T-helper 1 cell treated with Interleukin-12 subunit alpha and Interleukin-12 subunit beta and Interleukin-4 antibody, amounts not matched to agents 30 μg/mL and 1 μg/mL, for 36 hours (primary cell): ENCODE results near the gene FAM83G.

Source experiments
- H3K27ac Mint-ChIP-seq: one replicate; pipeline ENCODE4 v1.8.0; 2021; ENCODE audit warnings: mild to moderate bottlenecking, mixed read lengths
- H3K27me3 Mint-ChIP-seq: one replicate; pipeline ENCODE4 v1.8.0; 2021; ENCODE audit warnings: low read depth, mixed read lengths
- H3K36me3 Mint-ChIP-seq: one replicate; pipeline ENCODE4 v1.8.0; 2021; ENCODE audit warnings: low read depth, mixed read lengths
- H3K4me1 Mint-ChIP-seq: one replicate; pipeline ENCODE4 v1.8.0; 2021; ENCODE audit warnings: low read depth, mixed read lengths
- H3K4me3 Mint-ChIP-seq: one replicate; pipeline ENCODE4 v1.8.0; 2021; ENCODE audit warnings: mild to moderate bottlenecking, moderate library complexity, mixed read lengths
- H3K9me3 Mint-ChIP-seq: one replicate; pipeline ENCODE4 v1.8.0; 2021; ENCODE audit warnings: mixed read lengths

Gene FAM83G

GRCh38 chr17:18991531-18992315 lies 12.8 kb downstream of the FAM83G start:
- Mint-ChIP-seq H3K27me3 (no peaks in the 10 kb centered on the region), H3K27ac (no peak overlapping the region), H3K4me3 (no peak overlapping the region), H3K4me1 (peaks cover 7% of the 10 kb centered on the region), H3K9me3 (peaks cover 12% of the 10 kb centered on the region), H3K36me3 (peaks cover 10% of the 10 kb centered on the region)

GRCh38 chr17:18990331-18990730 lies 14.2 kb downstream of the FAM83G start:
- H3K4me3 Mint-ChIP-seq: no peak overlapping the region
- peaks cover 9% of the 10 kb centered on the region for H3K36me3 Mint-ChIP-seq
- peaks cover 6% of the 10 kb centered on the region for H3K9me3 Mint-ChIP-seq
- no peaks in the 10 kb centered on the region for H3K27me3 Mint-ChIP-seq
- H3K4me1 Mint-ChIP-seq: peaks cover 7% of the 10 kb centered on the region
- H3K27ac Mint-ChIP-seq: no peak overlapping the region

- Mint-ChIP-seq H3K4me1 (peaks cover 7% of the 10 kb centered on the region), H3K4me3 (no peak overlapping the region), H3K9me3 (no peaks in the 10 kb centered on the region), H3K27me3 (no peaks in the 10 kb centered on the region), H3K36me3 (peaks cover 3% of the 10 kb centered on the region), H3K27ac (no peak overlapping the region)
Measured at GRCh38 chr17:18988546-18989173, 15.9 kb downstream of the FAM83G start.

- Mint-ChIP-seq H3K9me3 (no peaks in the 10 kb centered on the region), H3K4me3 (no peak overlapping the region), H3K27me3 (no peaks in the 10 kb centered on the region), H3K4me1 (peaks cover under 1% of the 10 kb centered on the region), H3K36me3 (peaks cover 3% of the 10 kb centered on the region), H3K27ac (no peak overlapping the region)
Measured at GRCh38 chr17:18987862-18988545, 16.6 kb downstream of the FAM83G start.

- Mint-ChIP-seq H3K36me3 (peaks cover 3% of the 10 kb centered on the region), H3K4me3 (no peak overlapping the region), H3K9me3 (no peaks in the 10 kb centered on the region), H3K4me1 (no peaks in the 10 kb centered on the region), H3K27me3 (no peaks in the 10 kb centered on the region), H3K27ac (no peak overlapping the region)
Measured at GRCh38 chr17:18987230-18987610, 17.3 kb downstream of the FAM83G start.

GRCh38 chr17:18986541-18987229 lies 17.9 kb downstream of the FAM83G start:
- H3K4me3 Mint-ChIP-seq: no peak overlapping the region
- no peak overlapping the region for H3K27ac Mint-ChIP-seq
- peaks cover 3% of the 10 kb centered on the region for H3K36me3 Mint-ChIP-seq
- H3K9me3 Mint-ChIP-seq: no peaks in the 10 kb centered on the region
- no peaks in the 10 kb centered on the region for H3K27me3 Mint-ChIP-seq
- no peaks in the 10 kb centered on the region for H3K4me1 Mint-ChIP-seq

- no peak overlapping the region for H3K27ac Mint-ChIP-seq
- no peaks in the 10 kb centered on the region for H3K4me1 Mint-ChIP-seq
- H3K27me3 Mint-ChIP-seq: no peaks in the 10 kb centered on the region
- H3K4me3 Mint-ChIP-seq: no peak overlapping the region
- no peaks in the 10 kb centered on the region for H3K9me3 Mint-ChIP-seq
- H3K36me3 Mint-ChIP-seq: peaks cover 3% of the 10 kb centered on the region
Measured at GRCh38 chr17:18985475-18985874, 19.1 kb downstream of the FAM83G start.

- Mint-ChIP-seq H3K27me3 (no peaks in the 10 kb centered on the region), H3K36me3 (peaks cover 3% of the 10 kb centered on the region), H3K4me1 (no peaks in the 10 kb centered on the region), H3K4me3 (no peak overlapping the region), H3K9me3 (no peaks in the 10 kb centered on the region), H3K27ac (no peak overlapping the region)
Measured at GRCh38 chr17:18984273-18985114, 20.1 kb downstream of the FAM83G start.

GRCh38 chr17:18981642-18982424 lies 22.7 kb downstream of the FAM83G start:
- Mint-ChIP-seq H3K9me3 (no peaks in the 10 kb centered on the region), H3K27me3 (no peaks in the 10 kb centered on the region), H3K27ac (no peak overlapping the region), H3K36me3 (peaks cover 3% of the 10 kb centered on the region), H3K4me1 (no peaks in the 10 kb centered on the region), H3K4me3 (no peak overlapping the region)

GRCh38 chr17:18981335-18981641 lies 23.3 kb downstream of the FAM83G start:
- peaks cover 3% of the 10 kb centered on the region for H3K36me3 Mint-ChIP-seq
- H3K9me3 Mint-ChIP-seq: no peaks in the 10 kb centered on the region
- no peaks in the 10 kb centered on the region for H3K4me1 Mint-ChIP-seq
- H3K27ac Mint-ChIP-seq: no peak overlapping the region
- no peak overlapping the region for H3K4me3 Mint-ChIP-seq
- H3K27me3 Mint-ChIP-seq: no peaks in the 10 kb centered on the region

- no peaks in the 10 kb centered on the region for H3K9me3 Mint-ChIP-seq
Measured at GRCh38 chr17:18980682-18981334, 23.8 kb downstream of the FAM83G start.

GRCh38 chr17:18978655-18979054 lies 25.9 kb downstream of the FAM83G start:
- Mint-ChIP-seq H3K27me3 (no peaks in the 10 kb centered on the region), H3K4me1 (no peaks in the 10 kb centered on the region), H3K4me3 (no peak overlapping the region), H3K9me3 (no peaks in the 10 kb centered on the region), H3K27ac (no peak overlapping the region), H3K36me3 (no peaks in the 10 kb centered on the region)

More at GRCh38 chr17:18980682-18981334, 23.8 kb downstream of the FAM83G start:
- no peak overlapping the region for H3K27ac Mint-ChIP-seq
- H3K4me3 Mint-ChIP-seq: no peak overlapping the region
- no peaks in the 10 kb centered on the region for H3K36me3 Mint-ChIP-seq
- H3K4me1 Mint-ChIP-seq: no peaks in the 10 kb centered on the region
- H3K27me3 Mint-ChIP-seq: no peaks in the 10 kb centered on the region

GRCh38 chr17:18978050-18978449 lies 26.5 kb downstream of the FAM83G start:
- no peaks in the 10 kb centered on the region for H3K27me3 Mint-ChIP-seq
- H3K9me3 Mint-ChIP-seq: no peaks in the 10 kb centered on the region
- H3K27ac Mint-ChIP-seq: no peak overlapping the region
- H3K36me3 Mint-ChIP-seq: no peaks in the 10 kb centered on the region
- H3K4me3 Mint-ChIP-seq: no peak overlapping the region
- H3K4me1 Mint-ChIP-seq: no peaks in the 10 kb centered on the region
